ENCODE data around the gene MAGI3.
A peak's percentile ranks its signal among the peaks of the same experiment; 100 is the strongest.
"Not testable (repeated sequence)": the region's sequence is repeated elsewhere in the genome, so short reads cannot be mapped to it uniquely, and the experiment has no call there.

Gene MAGI3

GRCh38 chr1:113517983-113518382 is 127.7 kb downstream of the MAGI3 start:
- DNase-seq: no peak

GRCh38 chr1:113519556-113519955 is 129.2 kb downstream of the MAGI3 start:
- DNase-seq: no peak

- DNase-seq: no peak
These were observed 139.7 kb downstream of the MAGI3 start for GRCh38 chr1:113530021-113530420.

GRCh38 chr1:113531321-113531720 is 141.0 kb downstream of the MAGI3 start:
- DNase-seq: no peak

- no peak for DNase-seq
These were observed 142.7 kb downstream of the MAGI3 start for GRCh38 chr1:113533061-113533460.

- DNase-seq: peak; percentile 32
These were observed 144.0 kb downstream of the MAGI3 start for GRCh38 chr1:113534130-113534817.

- peak; percentile 79 for DNase-seq
These were observed 144.6 kb downstream of the MAGI3 start for GRCh38 chr1:113534875-113535274.

GRCh38 chr1:113536182-113536780 is 146.0 kb downstream of the MAGI3 start:
- DNase-seq: no peak

GRCh38 chr1:113538225-113538624 is 147.9 kb downstream of the MAGI3 start:
- DNase-seq: no peak

- DNase-seq: no peak
These were observed 150.0 kb downstream of the MAGI3 start for GRCh38 chr1:113540335-113540734.

GRCh38 chr1:113541106-113541505 is 150.8 kb downstream of the MAGI3 start:
- DNase-seq: no peak

GRCh38 chr1:113542221-113542701 is 151.9 kb downstream of the MAGI3 start:
- no peak for DNase-seq

GRCh38 chr1:113543110-113543509 is 152.8 kb downstream of the MAGI3 start:
- no peak for DNase-seq

- DNase-seq: peak; percentile 42
These were observed 154.9 kb downstream of the MAGI3 start for GRCh38 chr1:113545210-113545609.

- peak; percentile 42 for DNase-seq
These were observed 155.3 kb downstream of the MAGI3 start for GRCh38 chr1:113545626-113546025.

GRCh38 chr1:113551728-113552127 is 161.4 kb downstream of the MAGI3 start:
- DNase-seq: no peak

- DNase-seq: no peak
These were observed 161.9 kb downstream of the MAGI3 start for GRCh38 chr1:113552244-113552643.

GRCh38 chr1:113557187-113557586 is 166.9 kb downstream of the MAGI3 start:
- no peak for DNase-seq

- DNase-seq: no peak
These were observed 175.3 kb downstream of the MAGI3 start for GRCh38 chr1:113565621-113566020.

GRCh38 chr1:113567427-113567826 is 177.1 kb downstream of the MAGI3 start:
- DNase-seq: no peak

- DNase-seq: not testable (repeated sequence)
These were observed 185.5 kb downstream of the MAGI3 start for GRCh38 chr1:113575744-113576260.

- no peak for DNase-seq
These were observed 186.0 kb downstream of the MAGI3 start for GRCh38 chr1:113576271-113576670.

GRCh38 chr1:113579256-113580018 is 189.1 kb downstream of the MAGI3 start:
- no peak for DNase-seq

GRCh38 chr1:113581323-113581722 is 191.0 kb downstream of the MAGI3 start:
- no peak for DNase-seq
